Activated naive CD8-positive, alpha-beta T cell treated with anti-CD3 and anti-CD28 coated beads for 36 hours (primary cell): ENCODE measurements around the gene TMIGD1. TPM values are rescaled to one million over a fixed set of nuclear protein-coding genes. Genes with fewer than 3 reads are reported as not detected.

Experiments used
- total RNA-seq, 2 experiments: library from RNA; stranded (reverse); gene quantifications; one replicate each; pipeline ENCODE4 v1.2.3, GENCODE V29; 2021

The TMIGD1 gene
- total RNA-seq, 2 experiments from 2014 or later = not detected

Other genes starting within 250 kb of the TMIGD1 start
- gene NSRP1, start 217.2 kb downstream of the TMIGD1 start, total RNA-seq = 10 to 100 TPM; 26.1 to 29.7 TPM
- gene SLC6A4, start 98.4 kb downstream of the TMIGD1 start, total RNA-seq = not detected
- 10 to 100 TPM; 85.1 to 86.8 TPM for gene BLMH, start 42.1 kb downstream of the TMIGD1 start, total RNA-seq
- 10 to 100 TPM; 23.7 to 26.2 TPM for gene CPD, start 44.9 kb upstream of the TMIGD1 start, total RNA-seq
- 10 to 100 TPM; 44.9 to 47.0 TPM for gene GOSR1, start 143.4 kb upstream of the TMIGD1 start, total RNA-seq